GM12892 (cell line): ENCODE measurements around the gene CLSTN2. TPM values are rescaled to one million over a fixed set of nuclear protein-coding genes. Genes with fewer than 3 reads are reported as not detected.

Experiments
- DNase-seq: peaks from one replicate; pipeline ENCODE4 v3.0.0; 2011; ENCODE audit not compliant: insufficient read length
- FAIRE-seq: peaks from 2 replicates; lab custom pipeline; 2011; peaks lifted over from hg19 to GRCh38; lab: Jason Lieb, UNC
- POLR2A ChIP-seq: IDR thresholded peaks from 2 replicates; pipeline ENCODE4 v1.6.1; 2011; ENCODE audit warnings: low read depth, low read length, control low read depth
- POLR2AphosphoS5 ChIP-seq: IDR thresholded peaks from 2 replicates; pipeline ENCODE4 v1.6.1; 2011; ENCODE audit warnings: low read depth, low read length, control low read depth
- TAF1 ChIP-seq: IDR thresholded peaks from 2 replicates; pipeline ENCODE4 v1.6.1; 2011; ENCODE audit warnings: low read depth, mild to moderate bottlenecking, control low read depth, low read length, borderline replicate concordance
- polyA plus RNA-seq: library from polyadenylated mRNA; unstranded; fragments of >200 nt; gene quantifications from one replicate; pipeline ENCODE4 v1.2.1, GENCODE V29; 2012; ENCODE audit warnings: missing spikeins, inconsistent platforms; ENCODE audit not compliant: missing spikeins

The CLSTN2 gene
- polyA plus RNA-seq = 0.04 TPM

GRCh38 chr3:139935016-139935865 lies at the start of gene CLSTN2:
CLSTN2 (plus strand) TSS chr3:139935185.
- TF ChIP-seq POLR2AphosphoS5 = no peak
- no peak for TF ChIP-seq TAF1
- TF ChIP-seq POLR2A = no peak
- FAIRE-seq (no peak), DNase-seq (peak; percentile 51)

GRCh38 chr3:139887431-139887830 lies 47.6 kb upstream of the CLSTN2 start:
- FAIRE-seq (no peak), DNase-seq (no peak)
- TF ChIP-seq TAF1 (no peak), POLR2AphosphoS5 (no peak), POLR2A (no peak)

- TF ChIP-seq POLR2A (no peak), TAF1 (no peak), POLR2AphosphoS5 (no peak)
- DNase-seq (no peak), FAIRE-seq (no peak)
These were observed 46.3 kb upstream of the CLSTN2 start for GRCh38 chr3:139888561-139889140.

GRCh38 chr3:139893267-139893962 lies 41.6 kb upstream of the CLSTN2 start:
- no peak for TF ChIP-seq TAF1
- FAIRE-seq (no peak), DNase-seq (no peak)

- TF ChIP-seq TAF1 (no peak), POLR2A (no peak), POLR2AphosphoS5 (no peak)
- DNase-seq (no peak), FAIRE-seq (no peak)
These were observed 40.9 kb upstream of the CLSTN2 start for GRCh38 chr3:139893963-139894642.

- no peak for FAIRE-seq
These were observed 40.4 kb upstream of the CLSTN2 start for GRCh38 chr3:139894643-139894989.

GRCh38 chr3:139897759-139898158 lies 37.2 kb upstream of the CLSTN2 start:
- no peak for TF ChIP-seq POLR2AphosphoS5
- no peak for TF ChIP-seq TAF1
- TF ChIP-seq POLR2A = no peak
- DNase-seq (no peak), FAIRE-seq (no peak)

More at GRCh38 chr3:139894643-139894989, 40.4 kb upstream of the CLSTN2 start:
- TF ChIP-seq POLR2AphosphoS5 (no peak), POLR2A (no peak), TAF1 (no peak)
- no peak for DNase-seq

- FAIRE-seq (no peak), DNase-seq (no peak)
- TF ChIP-seq POLR2AphosphoS5 (no peak), TAF1 (no peak), POLR2A (no peak)
These were observed 28.6 kb upstream of the CLSTN2 start for GRCh38 chr3:139906418-139906817.

- no peak for TF ChIP-seq POLR2AphosphoS5
- no peak for TF ChIP-seq TAF1
- TF ChIP-seq POLR2A = no peak
- DNase-seq = no peak
- no peak for FAIRE-seq
These were observed 25.2 kb upstream of the CLSTN2 start for GRCh38 chr3:139909811-139910210.

GRCh38 chr3:139916271-139916670 lies 18.7 kb upstream of the CLSTN2 start:
- FAIRE-seq = no peak
- no peak for DNase-seq
- TF ChIP-seq TAF1 = no peak
- TF ChIP-seq POLR2AphosphoS5 = no peak
- no peak for TF ChIP-seq POLR2A

GRCh38 chr3:139917226-139917785 lies 17.7 kb upstream of the CLSTN2 start:
- FAIRE-seq = no peak
- DNase-seq = no peak
- TF ChIP-seq POLR2AphosphoS5 (no peak), TAF1 (no peak), POLR2A (no peak)
